GM13977 (cell line): ENCODE measurements around the gene GSPT2.
"Not testable (repeated sequence)": the region's sequence is repeated elsewhere in the genome, so short reads cannot be mapped to it uniquely, and the experiment has no call there.

ENCODE experiments used
- DNase-seq: peaks from one replicate; pipeline ENCODE4 v3.0.0; 2012; ENCODE audit warnings: low spot score
- CTCF ChIP-seq: IDR thresholded peaks from 2 replicates; pipeline ENCODE4 v1.5.1; 2012; ENCODE audit warnings: mild to moderate bottlenecking, control low read depth; ENCODE audit not compliant: insufficient read depth; ENCODE audit errors: extremely low read depth, missing control alignments
- in situ Hi-C: fragments of 300-500 bp; cut with MboI; formaldehyde crosslinking; loops from one replicate; pipeline ENCODE4 v1.12.0; 2022; ENCODE audit warnings: low sequenced_read_pairs, low pct_unique_long_range_greater_than_20kb, mixed read lengths, inconsistent platforms; ENCODE audit not compliant: unreplicated experiment

The GSPT2 gene

GRCh38 chrX:51743179-51743957 is at the start of gene GSPT2:
Gene GSPT2 (plus strand): TSS chrX:51743442. CDS start chrX:51743627, 185 bp downstream.
- no peak for TF ChIP-seq CTCF
- in situ Hi-C loops, result no loop called here
- peak; percentile 55 for DNase-seq

GRCh38 chrX:51694254-51694653 is 49.0 kb upstream of the GSPT2 start:
- no peak for TF ChIP-seq CTCF
- DNase-seq, result no peak
- in situ Hi-C loops, result no loop called here

GRCh38 chrX:51697397-51697796 is 45.8 kb upstream of the GSPT2 start:
- in situ Hi-C loops, result no loop called here
- DNase-seq, result no peak
- no peak for TF ChIP-seq CTCF

GRCh38 chrX:51710277-51711164 is 32.7 kb upstream of the GSPT2 start, which contains the start of gene CENPVL1:
Gene CENPVL1 (plus strand): TSS chrX:51710512. CDS start chrX:51710512, 0 bp downstream.
- DNase-seq, in situ Hi-C loops: not testable (repeated sequence)

- in situ Hi-C loops, result not testable (repeated sequence)
Measured at GRCh38 chrX:51712943-51713647, 30.1 kb upstream of the GSPT2 start.

GRCh38 chrX:51728202-51728601 is 15.0 kb upstream of the GSPT2 start:
- no peak for DNase-seq
- in situ Hi-C loops, result no loop called here
- no peak for TF ChIP-seq CTCF

More at GRCh38 chrX:51712943-51713647, 30.1 kb upstream of the GSPT2 start:
- not testable (repeated sequence) for DNase-seq

- in situ Hi-C loops, result no loop called here
- TF ChIP-seq CTCF, result no peak
- no peak for DNase-seq
Measured at GRCh38 chrX:51737091-51737490, 6.2 kb upstream of the GSPT2 start.
